SK-N-SH (cell line): ENCODE data around the gene TCF7L2. TPM values are rescaled to one million over a fixed set of nuclear protein-coding genes. Genes with fewer than 3 reads are reported as not detected.
A peak's percentile ranks its signal among the peaks of the same experiment; 100 is the strongest.

Experiments
- CTCF ChIA-PET: fragments of 300-600, 350-600 bp; formaldehyde crosslinking; extraction: SDS; loops from one replicate; lab custom pipeline; 2021; lab: Yijun Ruan, JAX
- POLR2A ChIA-PET: fragments of 350-600 bp; sonication (Branson Sonifier 250); formaldehyde crosslinking; extraction: SDS; loops from one replicate; lab custom pipeline; 2020; ENCODE audit warnings: antibody characterized with exemption, inconsistent platforms; lab: Yijun Ruan, JAX
- DNase-seq: peaks from one replicate; pipeline ENCODE4 v3.0.0; 2012
- H2AFZ ChIP-seq: fragments of 200-600 bp; sonication (generic); 2 replicates; pipeline ENCODE4 v1.8.1; 2016; ENCODE audit warnings: antibody characterized with exemption, mild to moderate bottlenecking, low read depth
- H3F3A ChIP-seq: fragments of 200-600 bp; sonication (generic); replicated peaks from 2 replicates; pipeline ENCODE3; 2016; ENCODE audit warnings: antibody characterized with exemption, mild to moderate bottlenecking; ENCODE audit not compliant: insufficient read depth
- H3K27ac ChIP-seq, 2 experiments: fragments of 200-500 bp in 1 of 2; fragments of 200-600 bp in 1 of 2; sonication (Bioruptor generic) in 1 of 2; sonication (generic), shearing (Covaris generic) in 1 of 2; 2 replicates each; pipeline versions ENCODE4 v1.5.1 to v1.6.1; 2014 to 2016; ENCODE audit warnings: low read depth in 2 of 2, inconsistent platforms in 1 of 2, low read length in 1 of 2, mild to moderate bottlenecking in 1 of 2, mixed read lengths in 1 of 2
- H3K27me3 ChIP-seq: fragments of 200-600 bp; sonication (generic), shearing (Covaris generic); 2 replicates; pipeline ENCODE4 v1.6.1; 2016; ENCODE audit warnings: mixed run types; ENCODE audit not compliant: insufficient read depth
- H3K36me3 ChIP-seq, 2 experiments: fragments of 200-500 bp in 1 of 2; fragments of 200-600 bp in 1 of 2; sonication (Bioruptor generic) in 1 of 2; sonication (generic) in 1 of 2; replicated peaks in 1 of 2; 2 replicates each; pipeline versions ENCODE3 to v1.5.1; 2014 to 2016; ENCODE audit warnings: low read length in 1 of 2, mild to moderate bottlenecking in 1 of 2; ENCODE audit not compliant: insufficient read depth in 2 of 2, control insufficient read depth in 1 of 2
- H3K4me1 ChIP-seq, 2 experiments: fragments of 200-500 bp in 1 of 2; fragments of 200-600 bp in 1 of 2; sonication (Bioruptor generic) in 1 of 2; sonication (generic), shearing (Covaris generic) in 1 of 2; 2 replicates each; pipeline versions ENCODE4 v1.5.1 to v1.6.1; 2014 to 2016; ENCODE audit warnings: low read depth in 1 of 2, low read length in 1 of 2, mixed run types in 1 of 2; ENCODE audit not compliant: insufficient read depth in 2 of 2, control insufficient read depth in 1 of 2
- H3K4me2 ChIP-seq: fragments of 200-600 bp; sonication (generic), shearing (Covaris generic); 2 replicates; pipeline ENCODE4 v1.6.1; 2017; ENCODE audit warnings: mixed run types
- H3K4me3 ChIP-seq, 2 experiments: fragments of 200-500 bp in 1 of 2; fragments of 200-600 bp in 1 of 2; sonication (Bioruptor generic) in 1 of 2; sonication (generic), shearing (Covaris generic) in 1 of 2; 2 replicates each; pipeline versions ENCODE4 v1.5.1 to v1.8.1; 2014 to 2016; ENCODE audit warnings: low read depth in 2 of 2, inconsistent platforms in 1 of 2, low read length in 1 of 2, mild to moderate bottlenecking in 1 of 2, mixed read lengths in 1 of 2, moderate library complexity in 1 of 2
- H3K79me2 ChIP-seq: fragments of 200-600 bp; sonication (generic); 2 replicates; pipeline ENCODE4 v1.8.1; 2017; ENCODE audit warnings: mild to moderate bottlenecking; ENCODE audit not compliant: insufficient read depth
- H3K9ac ChIP-seq: fragments of 200-600 bp; sonication (generic); 2 replicates; pipeline ENCODE4 v1.6.1; 2017; ENCODE audit warnings: mixed run types
- H3K9me2 ChIP-seq: fragments of 200-600 bp; sonication (generic); 2 replicates; pipeline ENCODE4 v1.6.1; 2017; ENCODE audit warnings: mixed run types
- H3K9me3 ChIP-seq: fragments of 200-600 bp; sonication (generic); 2 replicates; pipeline ENCODE4 v1.6.1; 2017; ENCODE audit warnings: mixed run types, mild to moderate bottlenecking, moderate library complexity
- H4K20me1 ChIP-seq: fragments of 200-600 bp; sonication (generic); 2 replicates; pipeline ENCODE4 v1.6.1; 2017; ENCODE audit warnings: mild to moderate bottlenecking, mixed run types; ENCODE audit not compliant: insufficient read depth
- CHD2 ChIP-seq: fragments of 150-350 bp; IDR thresholded peaks from 2 replicates; pipeline ENCODE4 v1.6.1; 2018; ENCODE audit warnings: low read length; ENCODE audit not compliant: partially characterized antibody
- EP300 ChIP-seq, 2 experiments: IDR thresholded peaks; 2 replicates each; pipeline versions ENCODE4 v1.4.0 to v1.6.1; 2012; ENCODE audit warnings: borderline replicate concordance in 1 of 2, low read depth in 1 of 2, low read length in 1 of 2
- FOSL2 ChIP-seq: IDR thresholded peaks from 2 replicates; pipeline ENCODE4 v1.4.0; 2012; ENCODE audit warnings: low read depth, mild to moderate bottlenecking, moderate library complexity, borderline replicate concordance
- FOXJ3 ChIP-seq: sonication (generic); formaldehyde crosslinking; IDR thresholded peaks from 2 replicates; pipeline ENCODE4 v1.5.1; 2020; ENCODE audit warnings: mild to moderate bottlenecking, missing genetic modification reagents
- FOXM1 ChIP-seq: IDR thresholded peaks from 2 replicates; pipeline ENCODE4 v1.4.0; 2012; ENCODE audit warnings: low read depth, mild to moderate bottlenecking
- GABPA ChIP-seq: IDR thresholded peaks from 2 replicates; pipeline ENCODE4 v1.4.0; 2012; ENCODE audit warnings: low read depth, mild to moderate bottlenecking
- JUND ChIP-seq: IDR thresholded peaks from 2 replicates; pipeline ENCODE4 v1.4.0; 2012
- NFIC ChIP-seq: IDR thresholded peaks from 2 replicates; pipeline ENCODE4 v1.4.0; 2012; ENCODE audit warnings: borderline replicate concordance
- NRF1 ChIP-seq: IDR thresholded peaks from 2 replicates; pipeline ENCODE4 v1.6.1; 2012; ENCODE audit warnings: low read depth, mild to moderate bottlenecking, low read length
- PBX3 ChIP-seq: IDR thresholded peaks from 2 replicates; pipeline ENCODE4; 2012
- POLR2AphosphoS5 ChIP-seq: IDR thresholded peaks from 2 replicates; pipeline ENCODE4 v1.6.1; 2012; ENCODE audit warnings: low read depth, low read length
- RXRA ChIP-seq: IDR thresholded peaks from 2 replicates; pipeline ENCODE4 v1.4.0; 2012; ENCODE audit warnings: low read depth, mild to moderate bottlenecking, borderline replicate concordance
- TCF12 ChIP-seq: IDR thresholded peaks from 2 replicates; pipeline ENCODE4 v1.4.0; 2012
- TEAD4 ChIP-seq: IDR thresholded peaks from 2 replicates; pipeline ENCODE4 v1.4.0; 2012; ENCODE audit warnings: mild to moderate bottlenecking, borderline replicate concordance; ENCODE audit not compliant: insufficient read depth
- WGBS: methylation state at CpG from one replicate; pipeline ENCODE4 v1.1.6; 2017; ENCODE audit warnings: low lambda C conversion rate; 5-methylcytosine and 5-hydroxymethylcytosine counted together
- polyA plus RNA-seq, 3 experiments: library from polyadenylated mRNA; depleted of rRNA; stranded (reverse); fragments of >200 nt; gene quantifications; 2 replicates each; pipeline ENCODE4 v1.2.3, GENCODE V29; 2012
- TF ChIP-seq, protein P1 (sequence below): IDR thresholded peaks from 2 replicates; pipeline ENCODE4 v1.4.0; 2012; ENCODE audit warnings: low read depth

TCF7L2 gene
- polyA plus RNA-seq, 1 of the 3 experiments (the other 2 are of a cell fraction), result 10.2 TPM

DNA sequence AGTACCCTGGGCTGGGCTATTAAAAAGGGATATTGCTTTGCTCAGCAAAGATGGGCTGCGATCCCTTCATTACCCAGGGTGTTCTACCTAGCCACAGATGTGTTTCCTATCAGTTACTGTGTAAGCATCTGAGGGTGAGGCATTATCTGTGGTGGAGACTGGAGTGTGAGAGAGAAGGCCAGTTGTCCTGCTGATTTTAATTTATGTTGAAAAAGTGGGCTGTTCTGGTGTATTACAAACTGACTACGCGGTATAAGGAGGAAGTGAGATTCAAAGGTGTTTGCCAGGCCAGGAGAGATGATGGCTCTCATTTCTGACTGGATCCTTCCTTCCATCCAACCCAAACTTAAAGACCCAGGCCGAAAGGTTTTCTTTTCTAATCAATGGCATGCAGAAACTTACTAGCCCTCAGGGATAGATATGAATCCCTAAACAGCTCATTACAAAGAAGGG lies 7.6 kb downstream of the TCF7L2 start:
- Histone ChIP-seq H3K9me2 (no peaks in the 10 kb centered on the region), H3K4me3 (peak overlapping the region in 1 of 2 experiments; percentile 7; a peak in 1 of 4 replicates), H3K36me3 (peaks cover 0 to 4% of the 10 kb centered on the region in 2 experiments), H2AFZ (no peak overlapping the region), H4K20me1 (no peaks in the 10 kb centered on the region), H3K4me1 (peaks cover 23 to 70% of the 10 kb centered on the region in 2 experiments), H3K9me3 (no peaks in the 10 kb centered on the region), H3K27me3 (no peaks in the 10 kb centered on the region), H3K79me2 (peaks cover 92% of the 10 kb centered on the region), H3K9ac (peak overlapping the region; percentile 39; the same call in 1 of the 2 replicates)
- ChIA-PET POLR2A (no interaction called here), CTCF (no interaction called here)
- 73% methylated on average over 4 of the region's 4 CpGs for WGBS
- DNase-seq, result no peak
- TF ChIP-seq TCF12, result peak; percentile 26; the same call in 1 of the 2 replicates
- no peak for TF ChIP-seq PBX3
- TF ChIP-seq, all 33 proteins: peak for 1
- Histone ChIP-seq H3K4me2 (peak overlapping the region; percentile 70), H3K27ac (peak overlapping the region; percentile 85 to 93; a peak in 3 of 4 replicates), H3F3A (peaks cover 60% of the 10 kb centered on the region)

- Histone ChIP-seq H2AFZ (no peak overlapping the region), H3K4me3 (peak overlapping the region; percentile 7 to 20; a peak in 2 of 4 replicates), H3K27ac (peak overlapping the region; percentile 85 to 93; a peak in 3 of 4 replicates), H3K9me2 (no peaks in the 10 kb centered on the region), H3K27me3 (no peaks in the 10 kb centered on the region), H3K9me3 (no peaks in the 10 kb centered on the region), H3K36me3 (peaks cover 0 to 2% of the 10 kb centered on the region in 2 experiments), H3K4me1 (peaks cover 23 to 67% of the 10 kb centered on the region in 2 experiments), H4K20me1 (no peaks in the 10 kb centered on the region), H3K9ac (peak overlapping the region; percentile 58; the same call in 1 of the 2 replicates), H3K4me2 (peak overlapping the region; percentile 73), H3K79me2 (peaks cover 91% of the 10 kb centered on the region), H3F3A (peaks cover 60% of the 10 kb centered on the region)
- CTCF ChIA-PET, result interaction anchor here (1.0 kb wide), 1 partner anchor 14 kb away, joined by 4 read pairs; no protein-coding TSS in a partner anchor
- WGBS, result 22% methylated on average over 8 of the region's 8 CpGs
- POLR2A ChIA-PET, result no interaction called here
- DNase-seq, result no peak
- TF ChIP-seq FOSL2, result peak; percentile 85; the same call in 1 of the 2 replicates
- peak; percentile 10 for TF ChIP-seq CHD2
- TF ChIP-seq NFIC, result peak; percentile 67
- TF ChIP-seq FOXJ3 (CRISPR knock-in tag), result no peak
- peak; percentile 93 for TF ChIP-seq JUND
- TF ChIP-seq PBX3, result peak; percentile 89
- no peak for TF ChIP-seq GABPA
- peak; percentile 90 for TF ChIP-seq POLR2AphosphoS5
- TF ChIP-seq, protein P1, sequence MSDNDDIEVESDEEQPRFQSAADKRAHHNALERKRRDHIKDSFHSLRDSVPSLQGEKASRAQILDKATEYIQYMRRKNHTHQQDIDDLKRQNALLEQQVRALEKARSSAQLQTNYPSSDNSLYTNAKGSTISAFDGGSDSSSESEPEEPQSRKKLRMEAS, result 0 out of 2 replicates have a peak, but pooled peaks have one; percentile 31
- TF ChIP-seq EP300 (IDR thresholded peaks at IDR 0.05; ENCODE audit: borderline replicate concordance in 1 of 2, low read depth in 1 of 2, low read length in 1 of 2), result peak in 1 of 2 experiments; percentile 90; a peak in 2 of 4 replicates
- no peak for TF ChIP-seq NRF1
- TF ChIP-seq TCF12, result peak; percentile 99
- TF ChIP-seq FOXM1, result no peak
- peak; percentile 7; the same call in 1 of the 2 replicates for TF ChIP-seq RXRA
- TF ChIP-seq TEAD4, result peak; percentile 83; the same call in 1 of the 2 replicates
These were observed 8.4 kb downstream of the TCF7L2 start for GRCh38 chr10:112958275-112958995.
